ENCODE results near the gene UBXN11.

Gene UBXN11

DNA sequence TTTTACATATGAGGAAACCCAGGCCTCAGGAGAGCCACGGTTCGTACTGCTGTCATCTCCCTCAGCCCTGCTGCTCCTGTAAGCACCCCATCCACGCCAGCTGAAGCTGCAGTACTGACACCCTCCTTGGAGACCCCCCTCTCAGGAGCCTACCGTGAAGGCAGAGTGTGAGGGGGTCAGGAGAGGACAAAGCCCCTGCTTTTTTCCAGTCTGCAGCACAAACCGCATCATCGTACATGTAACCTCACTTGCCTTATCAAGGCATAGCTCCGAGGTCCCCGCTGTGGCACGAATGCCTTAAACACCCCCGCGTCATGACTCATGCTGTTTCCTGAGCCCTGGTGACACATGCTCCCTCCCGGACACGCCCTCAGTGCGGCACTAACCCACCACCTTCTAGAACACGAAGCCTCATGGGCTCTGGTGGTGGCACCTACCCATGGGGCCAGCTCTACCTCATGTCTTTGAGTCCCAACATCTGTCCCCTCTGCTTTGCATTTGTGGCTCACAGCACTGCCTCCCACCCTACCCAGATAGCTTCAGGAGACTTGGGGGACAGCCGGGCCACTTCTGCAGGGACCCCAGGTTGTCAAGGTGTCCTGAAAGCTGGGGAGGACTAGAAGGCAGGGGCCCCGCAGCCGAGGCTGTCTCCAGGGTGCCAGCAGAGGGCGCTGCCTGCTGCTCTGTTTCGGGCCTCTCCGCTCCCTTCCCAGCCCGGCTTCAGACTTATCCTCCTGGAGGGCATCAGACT, 21.7 kb downstream of the UBXN11 start:
- peak; percentile 92 for DNase-seq

DNA sequence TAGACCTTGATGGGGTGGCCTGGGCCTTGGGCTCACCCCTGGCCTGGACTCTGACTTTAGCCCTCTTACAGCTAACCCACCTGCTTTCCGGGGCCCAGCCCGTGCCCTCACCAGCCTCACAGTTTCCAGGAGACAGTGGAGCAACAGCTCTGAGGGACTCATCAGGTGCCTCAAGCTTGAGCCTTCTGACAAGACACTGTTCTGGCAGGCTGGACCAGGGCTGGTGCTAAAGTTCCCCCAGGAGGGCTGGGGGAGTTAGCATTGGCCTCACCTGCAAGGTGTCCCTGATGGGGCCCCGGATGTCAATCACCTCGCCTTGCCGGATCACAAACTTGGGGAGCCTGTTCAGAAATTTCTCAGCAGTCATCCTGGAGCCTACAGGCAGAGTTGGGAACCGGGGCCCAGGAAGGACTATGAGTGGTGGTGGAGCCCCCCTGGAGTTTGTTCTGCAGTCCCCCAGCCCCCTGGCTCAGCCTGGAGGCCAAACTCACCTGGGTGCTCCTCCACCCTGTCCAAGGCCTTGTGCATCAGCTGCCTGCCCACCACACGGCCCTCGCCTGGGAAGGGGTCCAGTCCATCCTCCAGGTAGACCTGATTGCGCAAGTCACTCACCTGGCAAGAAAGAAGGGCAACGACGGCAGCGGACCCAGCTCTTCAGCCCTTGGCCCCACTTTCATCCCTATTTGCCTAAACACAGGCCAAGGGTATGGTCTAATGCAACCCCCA, 22.4 kb downstream of the UBXN11 start:
- no peak for DNase-seq

DNA sequence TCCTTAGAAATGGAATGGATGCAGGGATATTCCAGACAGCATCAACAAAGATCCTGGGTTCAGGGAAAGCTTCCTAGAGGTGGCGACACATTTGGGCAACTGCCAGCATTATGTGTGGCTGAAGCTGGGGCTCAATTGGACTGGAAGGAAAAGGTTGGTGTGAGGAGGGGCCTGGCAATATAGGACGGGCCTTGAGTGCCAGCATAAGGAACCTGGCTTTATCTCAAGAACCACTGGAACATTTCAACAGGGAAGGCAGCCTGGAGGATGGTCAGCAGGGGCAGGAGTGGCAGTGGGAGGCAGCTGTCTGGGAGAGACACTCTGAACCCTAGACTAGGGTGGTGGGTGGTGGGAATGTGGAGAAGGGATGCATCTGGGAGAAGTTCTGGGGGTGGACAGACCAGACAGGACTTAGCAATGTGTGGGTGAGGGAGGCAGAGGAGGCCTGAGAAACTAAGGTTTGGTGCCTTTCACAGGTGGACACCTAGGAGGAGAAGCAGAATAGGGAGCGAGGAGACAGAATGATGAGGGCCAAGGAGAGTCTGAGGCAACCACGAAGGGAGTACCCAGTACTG, 23.1 kb downstream of the UBXN11 start:
- no peak for DNase-seq

DNA sequence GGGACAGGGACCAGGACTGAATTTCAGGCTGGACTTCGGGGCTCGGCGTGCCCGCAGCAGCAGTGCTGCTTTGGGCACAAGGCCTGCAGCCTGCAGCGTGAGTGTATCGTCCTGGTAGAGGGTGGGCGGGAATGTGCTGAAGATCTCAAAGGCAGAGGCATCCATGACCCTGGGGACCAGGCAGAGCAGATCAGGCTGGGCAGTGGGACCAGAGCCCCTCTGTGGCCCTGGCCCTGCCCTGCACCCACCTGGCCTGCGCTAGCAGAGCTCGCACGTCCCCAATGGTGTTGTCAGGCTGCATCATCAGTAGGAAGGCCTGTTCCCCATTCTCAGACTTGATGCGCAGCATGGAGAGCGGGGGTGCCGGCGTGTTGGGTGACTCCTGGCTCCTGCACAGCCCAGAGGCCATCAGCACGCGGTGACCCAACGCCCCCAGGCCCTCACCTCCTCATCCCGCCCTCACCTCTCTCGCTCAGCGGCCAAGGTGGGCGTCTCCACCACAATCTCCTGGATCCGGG, 24.0 kb downstream of the UBXN11 start:
- DNase-seq: no peak

DNA sequence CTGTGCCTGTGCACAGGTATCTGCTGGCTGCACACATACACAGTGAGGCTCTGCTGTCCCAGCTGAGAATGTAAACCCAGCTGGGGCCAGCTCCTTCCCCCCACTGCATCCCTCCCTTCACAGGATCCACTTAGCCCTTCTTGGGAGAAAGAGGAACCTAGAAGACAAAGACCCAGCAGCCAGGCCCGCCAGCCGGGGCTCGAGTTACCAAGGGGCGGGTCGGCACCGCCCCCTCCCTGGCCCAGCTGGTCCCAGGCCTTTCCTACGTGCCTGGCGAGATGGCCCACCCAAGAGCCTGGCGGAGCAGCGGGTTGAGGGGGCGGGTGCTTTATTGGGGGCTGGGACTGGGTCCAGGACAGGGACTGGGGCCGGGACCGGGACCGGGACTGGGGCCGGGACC, 24.5 kb downstream of the UBXN11 start:
- DNase-seq: peak; percentile 23

DNA sequence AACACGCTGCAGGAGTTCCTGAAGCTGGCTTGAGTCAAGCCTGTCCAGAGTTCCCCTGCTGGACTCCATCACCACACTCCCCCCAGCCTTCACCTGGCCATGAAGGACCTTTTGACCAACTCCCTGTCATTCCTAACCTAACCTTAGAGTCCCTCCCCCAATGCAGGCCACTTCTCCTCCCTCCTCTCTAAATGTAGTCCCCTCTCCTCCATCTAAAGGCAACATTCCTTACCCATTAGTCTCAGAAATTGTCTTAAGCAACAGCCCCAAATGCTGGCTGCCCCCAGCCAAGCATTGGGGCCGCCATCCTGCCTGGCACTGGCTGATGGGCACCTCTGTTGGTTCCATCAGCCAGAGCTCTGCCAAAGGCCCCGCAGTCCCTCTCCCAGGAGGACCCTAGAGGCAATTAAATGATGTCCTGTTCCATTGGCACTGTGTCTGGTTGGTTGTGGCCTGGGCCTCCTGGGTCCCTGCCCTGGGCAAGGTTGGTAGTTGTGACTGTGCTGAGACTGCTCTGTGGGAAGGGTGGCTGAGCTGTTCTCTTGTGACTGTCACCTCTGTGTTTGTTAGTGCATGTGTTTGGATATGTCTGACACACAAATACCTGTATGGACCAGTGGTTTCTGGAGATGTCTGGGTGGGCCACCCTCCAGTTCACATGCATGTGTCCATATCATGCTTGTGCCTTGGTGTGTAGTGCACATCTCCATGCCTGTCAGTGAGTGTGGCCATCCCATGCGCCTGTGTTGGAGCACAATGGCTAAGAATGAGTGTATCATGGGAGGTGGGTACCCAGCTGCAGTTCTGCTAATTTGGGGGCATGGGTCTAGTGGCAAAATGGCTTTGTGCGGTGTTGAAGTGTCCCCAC, 25.1 kb downstream of the UBXN11 start:
- no peak for DNase-seq

DNA sequence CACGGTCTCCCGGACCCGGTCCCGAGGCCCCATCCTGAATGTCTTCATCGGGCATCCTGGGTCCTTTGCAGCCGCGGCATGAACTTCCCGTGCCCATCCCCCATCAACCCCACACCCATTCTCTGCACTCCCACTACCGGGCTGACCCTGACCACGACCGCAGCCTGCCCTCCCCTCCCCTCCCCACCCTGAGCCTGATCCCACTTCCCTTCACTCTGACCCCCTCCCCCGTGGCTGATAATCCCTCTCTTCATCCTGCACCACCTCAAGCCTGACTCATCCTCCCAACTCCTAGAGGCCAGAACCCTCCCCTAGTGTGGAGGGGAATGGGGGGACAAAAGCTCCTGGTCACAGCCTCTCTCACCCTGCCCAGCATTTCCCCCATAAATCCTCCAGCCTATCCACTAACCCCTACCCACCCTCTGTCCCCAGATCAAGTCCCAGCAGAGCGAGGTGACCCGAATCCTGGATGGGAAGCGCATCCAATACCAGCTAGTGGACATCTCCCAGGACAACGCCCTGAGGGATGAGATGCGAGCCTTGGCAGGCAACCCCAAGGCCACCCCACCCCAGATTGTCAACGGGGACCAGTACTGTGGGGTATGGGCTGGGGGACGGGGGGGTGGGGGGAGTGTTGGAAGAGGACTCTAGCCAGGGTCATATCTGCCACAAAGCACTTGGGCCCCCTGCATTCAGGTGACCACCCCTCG, 25.9 kb downstream of the UBXN11 start:
- no peak for DNase-seq

DNA sequence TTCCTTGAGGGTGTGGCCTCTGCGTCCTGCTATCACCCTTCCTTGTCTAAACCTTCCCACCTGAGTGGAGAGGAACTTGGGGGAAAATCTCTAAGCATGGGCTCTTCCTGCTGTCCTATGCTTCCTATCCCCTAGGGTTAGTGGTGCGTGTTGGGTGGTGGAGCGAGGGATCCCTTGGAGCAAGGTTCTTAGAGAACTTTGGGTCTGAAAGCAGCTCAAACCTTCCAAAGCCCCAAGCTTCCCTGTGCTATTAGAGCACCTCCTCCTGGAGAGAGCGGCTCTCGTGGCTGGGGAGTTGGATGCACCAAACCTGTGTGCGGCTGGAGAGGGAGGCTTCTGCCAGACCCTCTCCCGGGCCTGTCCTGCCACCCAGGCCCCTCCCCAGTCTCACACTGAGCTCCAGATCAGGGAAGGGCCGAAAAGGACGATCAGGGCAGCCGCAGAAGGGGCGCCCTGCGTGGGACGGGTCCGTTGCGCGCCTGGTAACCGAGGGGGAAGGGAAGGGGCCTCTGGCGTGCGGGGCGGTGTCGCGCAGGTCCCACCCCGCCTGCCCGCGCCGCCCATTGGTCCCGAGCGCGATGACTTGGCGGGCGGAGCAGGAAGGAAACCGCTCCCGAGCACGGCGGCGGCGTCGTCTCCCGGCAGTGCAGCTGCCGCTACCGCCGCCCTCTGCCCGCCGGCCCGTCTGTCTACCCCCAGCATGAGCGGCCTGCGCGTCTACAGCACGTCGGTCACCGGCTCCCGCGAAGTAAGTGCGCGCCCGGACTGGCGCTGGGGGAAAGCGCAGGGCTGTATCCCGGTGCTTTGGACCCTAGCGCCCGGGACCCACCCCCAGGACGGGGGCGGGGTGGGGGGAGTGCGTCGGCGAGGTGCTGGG, 26.7 kb downstream of the UBXN11 start, which contains the start of gene SH3BGRL3:
Gene SH3BGRL3, plus strand, starts transcription at position 631 of the 877 bp plus-strand sequence. Its CDS starts 70 bp downstream, at position 701.
- DNase-seq: peak; percentile 90

DNA sequence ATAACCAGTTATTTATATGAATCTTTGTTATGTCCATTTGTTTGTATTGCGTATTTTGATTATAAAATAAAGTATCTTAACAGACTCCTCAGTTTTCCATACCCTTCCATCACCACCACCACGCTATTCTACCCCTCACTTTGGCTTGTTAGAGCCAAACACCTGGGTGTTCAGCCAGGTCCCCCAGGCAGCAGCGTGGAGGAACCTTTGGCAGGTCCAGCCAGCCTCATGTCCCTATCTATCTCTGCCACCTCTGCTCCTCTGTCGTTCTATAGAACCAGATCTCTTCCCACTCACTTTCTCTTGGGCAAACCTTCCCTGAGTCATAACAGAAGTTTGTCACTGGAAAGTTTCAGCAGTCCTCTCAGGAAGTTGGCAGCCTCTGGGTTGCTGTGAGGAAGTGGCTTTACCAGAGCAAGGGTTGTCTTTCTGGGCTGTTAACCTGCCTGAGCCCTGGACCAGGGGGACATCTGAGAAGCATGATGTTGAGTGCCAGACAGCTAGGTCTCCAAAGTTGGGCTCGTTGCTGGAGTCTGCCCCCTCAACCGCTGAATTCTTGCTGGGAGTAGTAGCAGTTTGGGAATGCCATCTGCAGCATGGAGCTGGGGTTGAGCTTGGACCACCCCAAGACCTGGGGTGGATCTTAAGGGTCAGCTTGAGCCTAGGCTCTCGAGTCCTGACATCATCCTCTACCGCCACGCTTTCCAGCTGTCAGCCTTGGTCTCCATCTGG, 27.5 kb downstream of the UBXN11 start:
- DNase-seq: peak; percentile 97

DNA sequence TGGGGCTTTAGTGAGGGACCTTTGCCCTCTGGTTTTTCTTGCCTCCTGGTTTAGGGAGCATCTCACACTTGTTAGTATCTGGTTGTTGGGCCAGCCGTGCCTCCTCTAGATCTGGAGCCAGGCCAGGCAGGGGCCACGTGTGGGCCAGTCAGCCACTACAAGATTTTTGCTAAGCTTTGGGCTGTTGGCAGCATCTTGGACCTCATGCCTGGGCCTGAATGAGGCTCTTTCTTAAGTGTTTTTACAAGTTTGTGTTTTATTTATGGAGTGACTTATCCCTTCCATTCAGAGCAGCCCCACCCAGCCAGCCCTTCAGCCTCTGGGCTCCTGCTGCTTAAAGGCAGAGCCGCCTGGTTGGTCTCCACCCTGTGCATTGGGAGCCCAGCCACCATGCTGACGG, 28.1 kb downstream of the UBXN11 start:
- no peak for DNase-seq

DNA sequence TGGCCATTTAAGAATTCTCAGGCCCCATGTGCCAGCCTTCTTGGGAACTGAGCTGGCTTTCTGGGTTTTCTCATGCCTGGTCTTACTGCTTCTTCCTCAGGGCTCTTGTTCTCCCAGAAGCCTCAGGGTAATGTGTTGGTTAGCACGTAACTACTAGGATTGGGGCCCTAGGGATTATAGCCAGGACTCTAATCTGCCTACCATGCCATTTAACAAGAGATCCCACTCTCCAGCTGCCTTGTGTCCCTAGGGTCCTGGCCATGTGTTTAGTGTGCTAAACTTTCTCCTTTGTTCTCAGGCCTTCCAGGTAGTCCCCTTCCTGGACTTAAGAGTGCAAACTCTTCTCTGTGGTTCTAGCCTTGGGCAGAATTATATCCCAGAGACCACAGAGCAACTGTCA, 28.7 kb downstream of the UBXN11 start:
- no peak for DNase-seq

DNA sequence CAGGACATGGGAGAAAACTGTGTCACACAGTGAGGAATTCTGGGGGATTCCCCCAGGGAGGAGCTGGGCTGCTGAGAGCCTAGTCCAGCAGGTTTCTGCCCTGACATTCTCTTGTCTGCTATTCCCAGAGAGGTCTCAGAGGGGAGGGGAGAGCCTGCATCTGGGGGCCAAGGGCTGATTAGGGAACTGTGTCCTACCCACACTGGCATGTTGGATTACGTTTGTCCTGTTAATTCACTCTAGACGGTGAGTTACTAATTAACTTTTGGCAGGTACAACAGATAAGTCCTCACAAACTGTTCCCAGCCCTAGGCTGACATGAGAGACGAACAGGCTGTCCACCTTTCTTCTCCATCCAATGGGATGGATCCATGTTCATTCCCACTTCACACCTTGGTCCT, 29.2 kb downstream of the UBXN11 start:
- DNase-seq: no peak

DNA sequence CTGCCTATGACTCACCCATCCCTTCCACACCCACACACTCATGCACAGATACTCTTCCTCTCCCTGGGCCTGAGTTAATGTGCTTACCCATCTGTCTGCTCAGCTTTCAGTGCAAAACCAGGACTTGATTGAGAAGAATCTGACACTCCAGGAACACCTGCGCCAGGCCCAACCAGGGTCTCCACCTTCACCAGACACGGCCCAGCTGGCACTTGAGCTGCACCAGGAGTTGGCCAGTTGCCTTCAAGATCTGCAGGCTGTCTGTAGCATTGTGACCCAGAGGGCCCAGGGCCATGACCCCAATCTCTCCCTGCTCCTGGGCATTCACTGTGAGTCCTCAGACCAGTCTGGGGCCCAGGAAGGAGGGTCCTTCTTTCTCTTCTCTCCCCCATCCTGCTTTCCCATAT, 30.0 kb downstream of the UBXN11 start:
- DNase-seq: no peak

DNA sequence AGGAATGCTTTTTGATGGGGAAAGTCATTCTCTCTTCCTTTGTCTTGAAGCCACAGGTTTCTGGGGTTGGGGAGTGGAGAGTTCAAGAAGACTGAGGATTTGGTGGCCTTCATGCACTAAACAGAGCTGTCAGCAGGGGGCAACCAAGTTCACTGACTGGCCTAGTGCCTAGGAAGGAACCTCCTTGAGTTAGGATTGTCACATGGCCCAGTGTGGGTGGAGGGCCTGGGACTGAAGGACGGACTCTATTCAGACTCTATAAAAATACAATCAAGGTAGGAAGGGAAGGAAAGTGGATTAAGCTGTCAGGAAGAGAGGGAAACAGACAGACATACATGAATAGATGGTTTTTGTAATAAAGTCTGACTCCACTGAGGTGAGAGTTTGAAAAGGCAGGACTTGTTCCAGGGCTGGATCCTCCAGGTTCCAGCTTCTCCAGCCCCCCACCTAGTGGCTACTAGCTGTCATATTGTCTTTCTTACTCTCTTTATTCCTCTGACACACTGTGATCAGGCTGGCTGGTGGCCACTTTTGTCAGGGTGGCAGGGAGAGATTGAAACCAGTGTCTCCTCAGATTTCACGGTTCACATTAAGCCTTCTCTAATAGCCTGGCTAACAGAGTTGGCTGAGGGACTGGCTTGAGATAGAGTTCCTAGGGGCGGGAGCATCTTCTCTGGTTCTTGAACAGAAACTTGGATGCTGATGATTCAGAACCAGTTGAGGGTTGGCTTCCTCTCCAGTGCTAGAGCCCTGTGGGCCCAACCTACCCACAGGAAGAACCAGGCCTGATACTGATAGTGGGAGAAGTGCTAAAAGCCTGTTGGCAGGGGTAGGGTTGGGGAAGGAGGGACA, 30.6 kb downstream of the UBXN11 start:
- DNase-seq: peak; percentile 98

DNA sequence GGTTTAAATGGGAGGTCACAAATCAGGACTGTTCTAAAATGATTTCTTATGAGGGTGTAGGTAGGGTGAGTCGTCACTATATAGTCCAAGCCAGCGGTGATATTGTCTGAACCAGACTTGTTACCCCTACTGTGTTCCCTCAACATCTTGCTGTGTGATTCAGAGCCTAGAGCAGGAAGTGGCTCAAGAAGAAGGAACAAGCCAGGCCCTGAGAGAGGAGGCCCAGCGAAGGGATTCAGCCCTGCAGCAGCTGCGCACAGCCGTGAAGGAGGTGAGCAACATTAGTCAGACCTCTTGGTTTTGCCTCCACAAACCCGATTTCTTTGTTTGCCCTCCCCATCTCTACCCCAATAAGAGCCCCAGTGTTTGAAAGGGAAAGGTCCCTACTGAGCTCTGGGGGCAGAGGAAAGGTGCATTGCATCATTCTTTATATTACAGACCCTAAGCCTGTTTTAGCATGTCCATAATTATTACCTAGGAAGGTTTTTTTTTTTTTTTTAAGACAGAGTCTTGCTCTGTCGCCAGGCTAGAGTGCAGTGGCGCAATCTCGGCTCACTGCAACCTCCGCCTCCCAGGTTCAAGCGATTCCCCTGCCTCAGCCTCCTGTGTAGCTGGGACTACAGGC, 31.5 kb downstream of the UBXN11 start:
- peak; percentile 84 for DNase-seq

DNA sequence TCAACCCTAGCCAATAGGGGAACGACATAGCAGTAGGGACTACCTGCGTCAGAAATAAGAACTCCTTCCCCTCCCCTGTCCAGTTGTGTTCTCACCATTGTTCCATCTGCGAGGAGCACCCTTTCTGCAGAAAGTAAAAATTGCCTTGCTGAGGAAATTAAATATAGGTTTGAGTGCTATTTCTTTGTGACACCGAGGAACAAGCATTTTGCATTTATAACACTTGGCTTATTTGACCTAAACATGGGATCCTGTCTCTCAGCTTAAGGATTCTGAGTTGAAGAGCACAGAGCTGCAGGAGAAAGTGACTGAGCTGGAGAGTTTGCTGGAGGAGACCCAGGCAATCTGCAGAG, 37.3 kb downstream of the UBXN11 start:
- no peak for DNase-seq

DNA sequence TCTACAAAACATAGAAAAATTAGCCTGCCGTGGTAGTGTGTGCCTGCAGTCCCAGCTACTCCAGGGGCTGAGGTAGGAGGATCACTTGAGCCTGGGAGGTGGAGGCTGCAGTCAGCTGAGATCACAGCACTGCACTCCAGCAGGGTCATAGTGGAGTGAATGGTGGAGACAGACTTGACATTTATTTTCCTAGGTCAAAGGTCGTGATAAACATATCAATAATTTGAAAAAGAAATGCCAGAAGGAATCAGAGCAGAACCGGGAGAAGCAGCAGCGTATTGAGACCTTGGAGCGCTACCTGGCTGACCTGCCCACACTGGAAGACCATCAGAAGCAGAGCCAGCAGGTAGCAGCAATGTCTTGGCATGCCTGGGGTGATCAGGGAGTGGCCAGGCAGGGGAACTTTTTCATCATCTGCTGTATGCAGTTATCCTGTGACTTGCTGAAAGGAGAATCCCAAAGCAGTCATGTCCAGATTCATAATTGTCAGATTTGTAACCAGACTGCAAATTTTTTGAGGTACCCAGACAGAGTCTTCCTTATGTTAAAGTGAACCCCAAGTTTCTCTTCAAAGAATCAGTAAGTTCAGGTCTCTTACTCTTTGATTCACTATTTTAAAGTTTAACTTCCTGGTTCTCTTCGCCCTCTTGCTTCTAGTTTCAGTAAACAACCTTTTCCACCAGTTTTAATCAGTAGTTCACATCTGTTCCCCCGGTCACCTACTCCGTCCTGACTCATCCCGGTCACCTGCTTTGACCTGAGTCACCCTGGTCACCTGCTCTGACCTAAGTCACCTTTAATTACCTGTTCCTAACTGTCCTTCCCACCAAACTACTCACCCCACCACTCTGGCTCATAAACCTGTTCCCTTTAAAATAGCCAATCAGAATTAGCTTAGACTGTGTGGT, 37.9 kb downstream of the UBXN11 start:
- no peak for DNase-seq

DNA sequence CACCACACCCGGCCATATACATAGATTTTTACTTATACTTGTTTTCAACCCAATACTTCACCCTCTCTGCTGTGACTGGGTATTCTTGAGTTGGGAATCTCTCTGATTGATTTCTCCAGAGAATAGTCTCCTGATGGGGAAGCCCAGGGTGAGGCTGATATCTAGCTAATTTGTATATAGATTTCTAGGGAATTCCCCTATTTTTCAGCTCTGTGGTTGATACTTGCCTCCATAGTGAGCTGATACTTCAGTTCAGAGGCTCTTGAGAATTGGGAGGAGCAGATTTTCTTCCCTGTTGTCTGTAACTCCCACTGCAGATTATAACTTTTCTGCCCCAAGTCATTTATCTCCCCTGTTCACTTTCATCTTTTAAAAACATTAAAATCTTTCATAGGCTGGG, 41.0 kb downstream of the UBXN11 start:
- DNase-seq: no peak

Data from inflammatory macrophage treated with lipopolysaccharide for 4 hours (primary cell).